ENCODE results near the gene GFI1B.
"Not testable (repeated sequence)": the region's sequence is repeated elsewhere in the genome, so short reads cannot be mapped to it uniquely, and the experiment has no call there.

Gene GFI1B

DNA sequence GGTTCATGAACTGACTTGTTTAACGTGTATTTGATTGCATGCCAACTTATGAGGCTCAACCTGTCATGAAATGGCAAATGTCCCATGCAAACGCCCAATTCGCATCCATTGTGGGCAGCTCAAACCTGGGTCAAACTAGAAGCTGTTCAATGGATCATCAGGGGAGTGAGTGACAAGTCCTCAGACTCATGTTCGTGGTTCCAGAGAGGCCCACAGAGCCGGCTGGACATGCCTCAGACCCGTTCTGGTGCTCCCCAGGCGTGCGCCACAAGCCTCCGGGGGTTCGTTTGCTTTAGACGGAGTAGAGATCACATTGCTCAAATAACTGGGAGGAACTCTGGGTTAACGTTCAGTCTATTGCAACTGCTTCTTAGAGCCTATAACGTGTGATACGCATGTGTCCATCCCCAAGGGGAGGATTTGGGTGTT is 15.0 kb downstream of the GFI1B start:
- DNase-seq = no peak

DNA sequence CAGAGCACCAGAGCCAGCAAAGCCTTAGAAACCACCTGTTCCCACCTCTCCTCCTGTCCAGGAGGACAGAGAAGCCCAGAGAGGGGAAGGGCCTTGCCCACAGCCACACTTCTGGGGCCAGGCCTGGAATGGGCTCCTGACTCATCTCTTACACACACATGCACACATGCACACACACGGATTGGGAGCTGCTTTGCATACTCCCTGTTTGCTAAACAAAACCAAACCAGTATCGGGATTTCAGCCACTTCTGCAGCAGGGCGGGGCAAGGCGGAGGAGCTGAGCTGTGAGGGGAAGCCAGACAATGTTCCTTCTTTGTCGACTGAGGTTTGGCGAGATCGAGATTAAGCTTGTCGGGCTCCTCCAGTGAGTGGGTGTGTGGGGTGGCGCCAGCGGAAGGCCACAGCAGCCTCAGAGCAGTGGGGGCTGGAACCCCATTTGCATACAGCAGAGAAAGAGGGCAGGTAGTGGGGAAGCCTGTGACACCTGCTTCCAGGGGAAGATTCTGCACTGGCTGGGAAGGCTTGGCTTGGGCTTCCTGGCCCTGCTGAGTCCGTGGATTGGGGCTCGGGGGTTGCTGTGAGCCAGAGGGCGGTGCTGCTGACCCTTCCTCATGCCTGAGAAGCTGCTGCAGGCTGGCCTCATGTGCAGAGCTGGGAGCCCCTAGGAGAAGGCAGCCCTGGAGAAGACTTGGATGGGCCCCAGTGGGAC is 16.1 kb downstream of the GFI1B start:
- no peak for DNase-seq

DNA sequence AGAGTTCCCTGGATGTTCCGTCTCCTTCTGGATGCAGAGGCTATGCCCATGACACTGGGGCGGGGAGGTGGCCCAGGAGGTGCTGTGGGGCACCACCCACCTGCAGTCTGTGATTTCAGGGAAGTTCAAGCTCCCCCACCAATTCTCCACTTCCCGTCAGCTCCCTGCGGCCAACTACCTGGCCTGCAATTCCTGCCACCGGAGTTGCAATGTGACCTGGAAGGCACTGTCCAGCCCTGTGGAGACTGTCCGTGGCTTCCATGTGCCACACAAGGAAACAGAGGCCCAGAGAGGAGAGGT is 16.6 kb downstream of the GFI1B start:
- no peak for DNase-seq

DNA sequence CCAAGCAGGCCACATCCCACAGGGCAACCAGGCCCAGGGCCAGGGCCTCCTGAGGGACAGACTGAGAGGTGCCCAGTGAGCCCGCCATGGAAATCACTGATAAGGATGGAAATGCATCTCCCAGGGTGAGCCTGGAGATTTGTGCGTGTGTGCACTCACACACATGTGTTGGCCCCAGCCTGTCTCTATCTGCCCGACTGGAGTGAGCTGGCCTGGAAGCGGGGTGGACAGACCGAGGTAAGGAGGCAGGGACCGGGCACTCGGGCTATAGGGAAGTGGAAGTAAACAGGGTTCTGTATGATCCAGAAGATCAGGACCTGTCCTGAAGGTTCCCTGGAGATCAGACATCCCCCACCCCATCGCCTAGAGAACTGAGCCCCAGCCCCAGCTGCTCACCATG is 17.4 kb downstream of the GFI1B start:
- DNase-seq = no peak

DNA sequence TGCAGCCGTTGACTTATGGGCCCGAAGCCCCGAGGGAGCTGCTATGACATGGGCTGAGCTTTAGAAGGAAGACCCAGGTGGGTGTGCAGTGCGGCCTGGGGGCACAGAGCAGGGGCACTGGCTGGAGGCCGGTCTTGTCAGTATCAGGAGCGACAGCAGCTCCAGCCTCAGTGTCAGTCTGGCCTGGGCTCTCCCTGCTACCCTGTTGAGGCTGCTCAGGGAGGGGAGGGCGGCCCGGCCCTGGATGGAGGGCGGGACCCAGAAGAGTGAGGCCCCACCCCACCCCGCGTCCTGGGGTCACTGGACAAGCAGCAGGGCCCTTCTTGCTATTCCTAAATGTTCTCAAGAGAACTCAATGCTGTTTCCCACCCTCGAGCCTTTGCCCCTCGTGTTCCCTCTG is 18.0 kb downstream of the GFI1B start:
- no peak for DNase-seq

DNA sequence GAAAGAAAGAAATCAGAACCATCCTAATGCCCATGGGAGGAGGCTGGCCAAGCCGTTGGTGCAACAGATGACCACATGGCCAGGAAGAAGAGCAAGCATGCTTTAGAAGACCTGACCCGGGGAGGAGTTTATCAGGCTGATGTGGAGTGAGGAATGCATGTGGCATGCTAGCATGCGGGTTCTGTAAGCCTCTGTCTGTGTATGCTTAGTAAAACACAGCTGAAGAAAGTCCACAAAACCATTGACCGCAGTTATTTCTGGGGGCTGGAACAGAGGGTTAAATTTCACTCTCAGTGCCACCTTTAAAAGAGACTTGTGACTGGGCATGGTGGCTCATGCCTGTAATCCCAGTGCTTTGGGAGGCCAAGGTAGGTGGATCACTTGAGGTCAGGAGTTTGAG is 19.1 kb downstream of the GFI1B start:
- no peak for DNase-seq

DNA sequence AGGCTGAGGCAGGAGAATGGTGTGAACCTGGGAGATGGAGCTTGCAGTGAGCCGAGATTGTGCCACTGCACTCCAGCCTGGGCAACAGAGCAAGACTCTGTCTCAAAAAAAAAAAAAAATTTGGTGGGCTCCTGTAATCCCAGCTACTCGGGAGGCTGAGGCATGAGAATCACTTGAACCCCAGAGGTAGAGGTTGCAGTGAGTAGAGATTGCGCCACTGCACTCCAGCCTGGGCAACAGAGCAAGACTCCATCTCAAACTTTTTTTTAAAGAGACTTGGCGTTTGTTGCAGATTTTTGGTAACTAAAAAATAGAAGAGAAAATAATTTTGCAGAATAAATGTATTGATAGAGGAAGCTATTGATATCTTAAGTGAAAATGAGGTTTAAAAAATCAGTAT is 19.7 kb downstream of the GFI1B start:
- not testable (repeated sequence) for DNase-seq

DNA sequence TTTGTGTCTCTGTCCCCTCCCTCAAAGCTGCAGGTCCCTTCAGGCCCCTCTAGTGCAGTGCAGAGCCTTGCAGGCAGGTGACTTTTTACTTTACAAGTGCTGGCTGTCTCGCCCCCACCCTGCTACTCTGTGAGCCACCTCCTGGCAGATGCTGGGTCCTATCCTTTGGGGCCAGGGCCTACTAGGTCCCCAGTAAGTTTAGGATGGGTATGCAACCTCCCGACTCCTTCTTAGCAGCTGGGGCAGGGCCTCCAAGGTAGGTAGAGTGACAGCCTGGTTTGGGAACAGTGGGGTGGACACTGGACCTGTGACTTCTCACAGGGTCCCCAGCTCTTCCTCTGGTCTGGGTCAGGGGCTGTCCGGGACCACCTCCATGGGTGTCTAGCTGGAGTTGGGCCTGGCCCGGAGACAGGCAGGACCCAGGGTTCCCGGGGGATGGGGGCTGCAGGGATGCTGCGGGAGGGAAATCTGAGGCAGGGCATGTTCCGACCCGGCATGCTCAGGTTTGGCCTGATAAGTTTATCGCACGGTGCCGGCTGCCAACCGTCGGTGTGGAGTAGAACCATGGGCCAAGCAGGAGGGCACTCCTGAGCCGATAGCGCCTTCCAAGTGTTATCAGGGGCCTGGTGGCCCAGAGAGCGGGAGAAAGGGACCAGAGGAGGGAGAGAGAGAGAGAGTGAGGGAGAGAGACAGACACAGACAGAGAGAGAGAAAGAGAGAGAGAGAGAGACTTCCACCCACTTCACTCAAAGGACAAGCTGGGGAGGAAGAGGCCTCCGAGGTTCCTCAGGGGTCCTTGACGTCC is 20.5 kb downstream of the GFI1B start:
- no peak for DNase-seq

DNA sequence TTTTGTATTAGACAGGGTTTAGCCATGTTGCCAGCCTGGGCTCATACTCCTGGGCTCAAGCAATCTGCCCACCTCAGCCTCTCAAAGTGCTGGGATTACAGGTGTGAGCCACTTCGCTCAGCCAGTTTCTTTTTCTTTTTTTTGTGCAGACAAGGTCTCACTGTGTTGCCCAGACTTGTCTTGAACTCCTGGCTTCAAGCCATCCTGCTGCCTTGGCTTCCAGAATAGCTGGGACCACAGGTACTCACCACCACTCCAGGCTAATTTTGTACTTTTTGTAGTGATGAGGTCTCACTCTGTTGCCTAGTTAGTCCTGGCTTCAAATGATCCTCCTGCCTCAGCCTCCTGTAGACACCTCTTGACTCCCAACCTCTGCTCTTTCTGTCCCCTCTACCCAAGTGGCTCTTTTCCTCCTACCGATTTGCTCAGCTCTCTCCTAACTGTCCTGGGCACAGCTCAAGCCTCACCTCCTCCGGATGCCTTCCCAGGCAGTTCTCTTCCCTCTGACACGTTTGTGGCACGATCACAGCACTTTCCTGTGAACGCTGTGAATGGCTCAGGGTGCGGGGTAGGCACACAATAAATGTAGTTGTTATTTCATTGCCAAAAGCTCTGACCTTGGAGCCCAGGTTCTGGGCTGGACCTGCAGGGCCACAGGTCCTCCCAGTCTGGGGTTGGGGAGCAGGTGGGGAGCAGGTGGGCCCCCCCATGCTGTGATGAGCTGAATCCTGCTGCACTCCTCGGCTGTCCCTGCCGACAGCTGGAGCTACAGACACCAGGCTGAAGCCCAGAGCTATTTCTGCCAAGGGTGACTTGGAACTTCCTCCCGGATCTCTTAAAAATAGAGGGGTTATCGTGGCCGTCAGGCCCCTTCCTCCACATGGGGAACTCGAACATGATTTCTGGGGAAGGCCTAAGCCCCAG is 23.9 kb downstream of the GFI1B start:
- DNase-seq = no peak

DNA sequence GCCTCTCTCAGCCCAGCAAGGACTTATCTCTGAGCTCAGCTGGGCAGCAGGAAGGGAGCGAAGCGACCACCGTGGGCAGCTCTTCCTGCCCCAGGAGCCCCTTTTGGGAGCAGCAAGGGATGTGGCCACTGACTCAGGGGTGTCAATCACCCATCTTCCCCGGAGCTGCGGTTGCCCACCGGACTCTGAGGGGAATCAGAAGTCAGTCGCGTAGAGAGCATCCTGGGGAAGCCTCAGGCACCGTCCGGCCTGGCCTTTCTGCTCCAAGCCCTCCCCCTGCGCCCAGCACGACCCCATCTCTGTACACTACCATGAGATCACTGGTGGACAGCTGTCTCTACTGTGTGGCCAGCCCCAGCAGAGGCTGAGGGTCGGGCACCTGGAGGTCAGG is 24.6 kb downstream of the GFI1B start:
- no peak for DNase-seq

DNA sequence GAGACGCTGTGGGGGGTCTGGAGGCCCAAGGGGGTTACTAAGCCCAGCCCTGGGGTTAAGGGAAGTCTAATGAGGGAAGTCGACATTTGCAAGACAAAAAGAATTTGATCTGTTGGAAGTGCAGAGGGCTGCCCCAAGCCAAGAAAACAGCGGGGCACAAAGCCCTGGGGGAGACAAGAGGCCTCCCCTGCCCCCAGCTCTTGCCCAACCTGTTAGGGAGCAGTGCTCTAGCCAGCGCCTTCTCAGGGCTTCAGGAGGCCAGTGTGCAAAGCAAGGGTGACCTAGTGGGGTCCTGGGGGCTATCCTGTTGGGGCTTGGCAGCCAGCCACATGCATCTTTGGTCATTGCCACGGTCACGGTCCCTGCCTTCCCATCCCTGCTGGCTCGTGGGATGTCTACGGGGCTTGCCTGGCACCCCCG is 25.2 kb downstream of the GFI1B start:
- DNase-seq = no peak

DNA sequence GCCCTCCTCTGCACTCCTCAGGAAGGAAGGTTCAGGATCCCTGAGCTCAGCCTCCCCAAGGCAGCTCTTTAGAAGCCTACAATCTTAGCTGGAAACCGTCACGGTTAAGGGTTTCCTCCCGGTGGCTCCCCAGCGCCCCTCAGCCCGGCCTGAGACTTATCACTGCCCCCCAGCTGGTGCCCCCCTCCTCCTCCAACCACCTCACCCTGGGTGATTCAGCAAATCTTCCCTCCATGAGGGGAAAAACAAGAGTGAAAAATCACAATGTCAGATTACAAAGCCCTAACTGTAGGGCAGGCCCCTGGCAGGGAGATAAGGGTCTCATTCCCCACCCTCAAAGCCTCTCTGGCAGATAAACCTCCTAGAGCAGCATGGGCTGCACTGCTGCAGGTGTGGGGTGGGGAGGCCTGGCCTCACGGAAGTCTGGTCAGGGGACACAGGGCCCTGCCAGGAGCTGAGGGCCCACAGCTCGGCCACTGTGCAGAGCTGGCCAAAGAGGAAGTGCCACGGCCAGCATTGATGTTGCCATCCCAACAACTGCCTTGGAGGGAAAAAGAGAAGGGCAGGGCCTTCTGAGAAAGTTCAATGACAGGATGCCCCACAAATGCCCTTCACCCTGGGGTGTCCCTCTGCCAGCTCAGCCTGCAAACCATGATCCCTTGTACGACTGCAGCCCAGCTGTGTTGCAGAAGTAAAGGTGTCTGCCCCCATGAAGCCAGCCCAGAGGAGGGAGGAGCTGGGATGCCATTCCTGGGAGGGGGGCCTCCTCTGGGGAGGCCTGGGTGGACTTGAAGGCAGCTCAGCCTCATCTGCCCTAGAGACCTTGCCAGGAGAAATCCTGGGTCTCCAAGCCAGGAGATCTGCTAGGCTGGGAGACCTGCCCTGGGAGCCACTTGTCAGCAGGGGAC is 25.9 kb downstream of the GFI1B start:
- DNase-seq = no peak

DNA sequence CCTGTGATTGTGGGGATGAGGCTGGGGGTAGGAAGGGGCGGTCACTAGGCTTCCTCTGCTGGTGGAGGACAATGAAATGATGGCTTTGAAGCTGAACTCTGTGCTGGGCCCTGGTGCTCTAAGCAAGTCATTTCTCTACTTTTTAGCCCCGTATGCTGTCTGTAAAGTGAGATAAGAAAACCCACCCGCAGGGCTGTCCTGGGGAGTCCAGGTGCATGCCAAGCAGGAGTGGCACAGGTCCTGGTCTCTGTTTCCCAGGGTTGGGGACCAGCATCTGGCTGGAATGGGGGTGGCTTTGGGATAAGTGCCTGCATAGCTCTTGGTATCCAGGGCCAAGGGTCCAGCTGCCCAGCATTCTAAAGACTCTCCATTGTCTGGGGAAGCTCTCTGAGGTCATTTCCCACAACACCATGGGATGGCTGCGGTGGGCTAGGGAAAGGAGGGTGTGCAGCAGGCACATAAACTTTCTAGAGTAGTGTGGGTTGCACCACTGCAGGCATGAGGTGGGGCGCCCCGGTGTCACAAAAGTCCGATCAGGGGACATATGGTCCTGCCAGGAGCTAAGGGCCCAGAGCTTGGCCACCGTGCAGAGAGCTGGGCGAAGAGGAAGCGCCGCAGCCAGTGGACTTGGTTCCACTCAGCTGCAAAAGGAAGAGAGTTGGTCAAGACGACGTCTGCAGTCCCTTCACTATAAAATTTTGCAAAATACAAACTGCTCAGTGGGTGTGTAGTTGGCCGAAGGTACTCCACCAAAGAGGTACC is 26.7 kb downstream of the GFI1B start:
- no peak for DNase-seq

DNA sequence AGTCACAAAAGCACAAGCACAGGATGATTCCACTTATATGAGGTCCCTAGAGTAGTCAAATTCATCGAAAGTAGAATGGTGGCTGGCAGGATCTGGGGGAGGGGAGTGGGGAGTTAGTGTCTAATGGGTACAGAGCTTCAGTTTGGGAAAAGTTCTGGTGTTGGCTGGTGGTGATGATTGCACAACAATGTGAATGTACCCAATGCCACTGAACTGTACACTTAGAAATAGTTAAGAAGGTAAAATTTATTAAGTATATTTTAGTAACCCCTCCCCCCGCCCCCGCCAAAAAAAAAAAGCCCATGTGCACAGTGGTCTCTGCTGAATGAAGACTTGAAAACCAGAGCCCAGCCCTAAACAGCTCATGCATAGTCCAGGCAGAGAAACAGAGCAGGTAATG is 27.5 kb downstream of the GFI1B start:
- DNase-seq = no peak

DNA sequence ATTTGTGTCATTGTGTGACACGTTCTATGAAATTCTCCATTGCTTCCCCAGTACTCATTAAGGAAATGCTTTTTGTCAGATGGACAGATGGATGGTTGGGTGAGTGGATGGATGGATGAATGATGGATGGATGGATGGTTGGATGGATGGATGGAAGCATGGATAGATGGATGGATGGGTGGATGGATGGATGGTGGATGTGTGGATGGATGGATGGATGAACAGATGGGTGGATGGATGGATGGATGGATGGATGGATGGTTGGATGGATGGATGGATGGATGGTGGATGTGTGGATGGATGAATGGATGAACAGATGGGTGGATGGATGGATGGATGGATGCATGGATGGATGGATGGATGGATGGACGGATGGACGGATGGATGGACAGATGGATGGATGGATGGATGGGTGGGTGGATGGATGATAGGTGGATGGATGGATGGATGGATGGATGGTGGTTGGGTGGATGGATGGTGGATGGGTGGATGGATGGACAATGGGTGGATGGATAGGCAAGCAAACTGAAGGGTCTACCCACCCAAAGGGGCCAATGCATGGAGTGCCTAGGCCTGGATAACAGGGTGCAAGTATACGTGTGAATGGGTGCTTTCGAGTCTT is 28.3 kb downstream of the GFI1B start:
- no peak for DNase-seq

DNA sequence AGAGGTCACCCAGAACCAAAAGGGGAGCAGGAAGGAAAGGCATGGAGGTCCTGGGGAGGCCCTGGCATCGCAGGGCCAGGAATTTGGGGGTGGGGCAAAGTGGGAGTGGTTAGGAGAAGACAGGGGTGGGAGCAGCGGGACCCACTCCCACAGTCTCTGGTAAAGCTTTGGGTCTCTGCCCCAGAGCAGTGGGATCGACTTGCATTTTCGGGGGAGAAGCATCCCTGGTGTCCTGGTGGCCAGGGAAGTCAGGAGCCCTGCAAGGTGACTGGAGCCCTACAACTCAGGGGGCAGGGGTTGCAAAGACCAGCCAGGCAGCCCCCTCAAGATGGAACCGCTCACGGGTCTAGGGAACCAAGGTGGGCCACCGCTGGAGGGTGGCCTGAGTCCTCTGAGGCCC is 29.9 kb downstream of the GFI1B start:
- DNase-seq = no peak

DNA sequence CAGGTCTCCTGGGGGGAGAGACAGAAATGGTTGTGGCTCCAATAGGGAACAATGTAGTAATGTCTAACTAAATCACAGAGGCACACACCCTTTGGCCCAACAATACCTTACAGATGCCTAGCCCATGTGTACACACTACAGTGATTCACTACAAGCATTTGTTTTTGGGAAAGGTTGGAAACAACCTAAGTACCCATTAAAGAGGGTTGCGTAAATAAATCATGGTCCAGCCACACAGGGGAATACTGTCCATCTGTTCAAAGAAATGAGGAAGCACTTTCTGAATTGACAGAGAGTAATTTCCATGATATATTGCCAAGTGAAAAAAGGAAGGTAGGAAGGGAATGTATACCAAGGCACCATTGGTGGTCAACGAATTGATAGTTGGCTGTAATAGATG is 30.3 kb downstream of the GFI1B start:
- no peak for DNase-seq

DNA sequence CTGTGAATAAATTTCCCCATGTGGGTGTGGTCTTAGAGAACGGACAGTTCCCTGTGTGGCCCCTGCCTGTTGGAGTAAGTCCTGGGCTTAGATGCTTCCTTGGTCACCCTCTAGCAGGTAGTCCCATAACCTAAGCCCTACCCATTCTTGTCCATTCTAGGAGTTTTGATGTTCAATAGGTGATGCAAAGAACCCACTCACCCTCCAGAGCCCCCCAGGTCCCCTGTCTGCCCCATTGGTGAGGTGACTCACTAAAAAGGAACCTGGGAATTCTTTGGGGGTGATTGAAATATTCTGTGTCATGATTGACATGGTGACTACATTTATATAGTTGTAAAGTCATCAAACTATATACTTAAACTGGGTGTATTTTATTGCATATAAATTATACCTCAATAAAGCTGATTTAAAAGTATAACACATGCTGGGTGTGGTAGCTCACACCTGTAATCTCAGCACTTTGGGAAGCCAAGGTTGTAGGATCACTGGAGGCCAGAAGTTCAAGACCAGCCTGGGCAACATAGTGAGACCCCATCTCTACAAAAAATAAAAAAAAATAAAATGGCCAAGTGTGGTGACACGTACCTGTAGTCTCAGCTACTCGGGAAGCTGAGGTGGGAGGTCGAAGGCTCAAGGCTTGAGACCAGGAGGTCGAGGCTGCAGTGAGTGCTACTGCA is 31.6 kb downstream of the GFI1B start:
- DNase-seq = no peak

DNA sequence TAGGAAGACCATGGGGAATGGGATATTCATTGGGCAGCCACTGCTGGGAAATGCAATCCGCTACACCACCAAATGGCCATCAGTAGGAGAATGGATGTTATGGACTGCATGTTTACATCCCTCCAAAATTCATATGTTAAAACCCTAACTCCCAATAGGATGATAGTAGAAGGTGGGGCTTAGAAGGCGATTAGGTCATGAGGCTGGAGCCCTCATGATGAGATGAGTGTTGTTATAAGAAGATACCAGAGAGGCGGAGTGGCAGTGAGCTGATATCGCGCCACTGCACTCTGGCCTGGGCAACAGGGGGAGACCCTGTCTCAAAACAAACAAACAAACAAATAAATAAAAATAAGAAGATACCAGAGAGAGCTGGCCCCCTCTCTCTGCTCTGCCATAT is 36.2 kb downstream of the GFI1B start:
- DNase-seq = no peak

DNA sequence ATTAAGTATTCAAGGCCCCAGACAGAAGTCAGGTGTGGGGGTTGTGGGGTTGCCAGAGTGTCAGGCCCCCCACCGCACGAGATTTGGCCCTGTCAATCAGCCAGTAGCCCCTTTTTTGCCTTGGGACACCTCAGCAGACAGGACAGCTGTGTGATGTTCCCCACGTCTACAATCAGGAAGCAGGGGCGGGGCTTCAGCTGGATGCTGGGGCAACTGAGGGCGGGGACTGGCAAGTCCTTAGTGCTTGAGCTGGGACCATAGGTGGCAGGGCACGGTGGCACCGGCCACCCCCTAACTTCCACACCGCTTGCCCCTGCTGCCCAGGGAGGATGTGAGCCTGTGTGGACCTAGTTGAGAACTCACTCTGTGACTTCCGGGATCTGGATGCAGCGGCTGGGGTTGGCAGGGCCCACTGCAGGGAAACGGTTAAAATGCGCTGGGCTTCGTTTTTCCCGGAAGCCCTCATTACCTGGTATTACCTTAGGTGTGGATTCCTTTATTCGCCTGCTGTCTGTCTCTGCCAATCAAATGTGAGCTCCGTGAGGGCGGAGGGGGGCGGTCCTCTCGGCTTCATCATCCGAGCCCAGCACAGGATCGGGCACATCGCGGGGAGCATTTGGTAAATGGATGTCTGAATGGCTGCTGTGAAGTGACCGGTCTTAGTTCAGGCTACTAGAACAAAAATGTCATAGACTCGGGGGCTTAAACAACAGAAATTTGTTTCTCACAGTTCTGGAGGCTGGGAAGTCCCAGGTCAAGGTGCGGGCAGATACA is 44.8 kb downstream of the GFI1B start:
- peak; percentile 20 for DNase-seq
